GM23338 (cell line): ENCODE measurements around the gene PRR4.

Source experiments
- CTCF ChIP-seq, 2 experiments: fragments of 200-600 bp in 1 of 2; sonication (generic) in 1 of 2; conservative IDR thresholded peaks; 2 replicates each; pipeline versions ENCODE4 v1.5.1 to v1.6.1; 2016 to 2017; ENCODE audit warnings: antibody characterized with exemption in 2 of 2, low read depth in 2 of 2, mild to moderate bottlenecking in 2 of 2, moderate library complexity in 1 of 2
- JUNB ChIP-seq: IDR thresholded peaks from one replicate; pipeline ENCODE4 v1.6.1; 2016; ENCODE audit warnings: antibody characterized with exemption; ENCODE audit not compliant: unreplicated experiment
- POLR2AphosphoS5 ChIP-seq: IDR thresholded peaks from 2 replicates; pipeline ENCODE4 v1.6.1; 2016; ENCODE audit warnings: antibody characterized with exemption, low read depth

DNA sequence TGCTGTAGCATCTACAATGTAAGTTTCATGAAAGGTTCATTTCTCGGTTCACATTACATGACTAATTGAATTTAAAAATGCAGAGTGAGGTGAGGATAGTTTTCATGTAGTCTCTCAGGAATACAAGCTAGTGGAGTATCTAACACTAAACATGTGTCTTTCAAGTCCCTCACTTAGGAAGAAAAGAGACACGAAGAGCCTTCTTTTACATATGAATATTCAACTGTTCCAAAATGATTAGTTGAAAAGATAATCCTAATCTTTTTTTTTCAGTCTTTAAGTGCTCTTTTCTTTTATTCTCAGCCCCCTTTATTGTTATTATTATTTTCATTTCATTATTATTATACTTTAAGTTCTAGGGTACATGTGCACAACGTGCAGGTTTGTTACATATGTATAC is 10.8 kb downstream of the PRR4 start:
- TF ChIP-seq JUNB (no peak), CTCF (conservative IDR thresholded peaks at IDR 0.05; ENCODE audit: low read depth in 2 of 2) (no peak), POLR2AphosphoS5 (no peak)
